PC-9 (cell line): ENCODE results near the gene IL2RG. TPM values are rescaled to one million over a fixed set of nuclear protein-coding genes. Genes with fewer than 3 reads are reported as not detected.

ENCODE experiments used
- BruUV-seq: library from RNA; stranded (reverse); fragments of 400-500 nt; replicated peaks from 2 replicates; lab custom pipeline; 2021; lab: Mats Ljungman, UMichigan
- CTCF ChIA-PET: fragments of 300-600 bp; sonication (Branson Sonifier 250); formaldehyde crosslinking; loops from one replicate; lab custom pipeline; 2022; ENCODE audit warnings: antibody characterized with exemption; lab: Charles Lee
- POLR2A ChIA-PET: fragments of 300-600 bp; sonication (Branson Sonifier 250); formaldehyde crosslinking; loops from one replicate; lab custom pipeline; 2022; ENCODE audit warnings: antibody characterized with exemption; ENCODE audit not compliant: unreplicated experiment; lab: Charles Lee
- DNase-seq, 2 experiments: peaks; one replicate each; pipeline versions ENCODE4 v3.0.0 to v3.0.0-alpha.2; 2015 to 2022; ENCODE audit warnings: mixed read lengths in 1 of 2
- H2AFZ ChIP-seq: fragments of 200-600 bp; sonication (generic); 2 replicates; pipeline ENCODE4 v1.8.1; 2017; ENCODE audit warnings: antibody characterized with exemption
- H3F3A ChIP-seq: fragments of 200-600 bp; sonication (generic); 2 replicates; pipeline ENCODE4 v1.8.1; 2017; ENCODE audit warnings: antibody characterized with exemption, mild to moderate bottlenecking, low read depth; ENCODE audit not compliant: insufficient read depth
- H3K27ac ChIP-seq: fragments of 200-600 bp; sonication (generic); 2 replicates; pipeline ENCODE4 v1.6.1; 2016; ENCODE audit warnings: mixed run types
- H3K27me3 ChIP-seq: fragments of 200-600 bp; sonication (generic); 2 replicates; pipeline ENCODE4 v1.6.1; 2016; ENCODE audit warnings: low read depth, mixed run types; ENCODE audit not compliant: insufficient read depth
- H3K36me3 ChIP-seq: fragments of 200-600 bp; sonication (generic); 2 replicates; pipeline ENCODE4 v1.6.1; 2016; ENCODE audit warnings: low read depth, mixed run types
- H3K4me1 ChIP-seq: fragments of 200-600 bp; sonication (generic); replicated peaks from 2 replicates; pipeline ENCODE4 v1.6.1; 2016; ENCODE audit warnings: mixed run types; ENCODE audit not compliant: insufficient read depth
- H3K4me2 ChIP-seq: fragments of 200-600 bp; sonication (generic); 2 replicates; pipeline ENCODE4 v1.6.1; 2017; ENCODE audit warnings: mixed run types
- H3K4me3 ChIP-seq: fragments of 200-600 bp; sonication (generic); 2 replicates; pipeline ENCODE4 v1.6.1; 2016; ENCODE audit warnings: mixed run types
- H3K79me2 ChIP-seq: fragments of 200-600 bp; sonication (generic); 2 replicates; pipeline ENCODE4 v1.6.1; 2017; ENCODE audit warnings: low read depth, mixed run types
- H3K9me2 ChIP-seq: fragments of 200-600 bp; sonication (generic); 2 replicates; pipeline ENCODE4 v1.8.1; 2017; ENCODE audit warnings: mild to moderate bottlenecking; ENCODE audit not compliant: insufficient read depth
- H3K9me3 ChIP-seq: fragments of 200-600 bp; sonication (generic); 2 replicates; pipeline ENCODE4 v1.8.1; 2016; ENCODE audit warnings: low read depth; ENCODE audit not compliant: insufficient read depth
- H4K20me1 ChIP-seq: fragments of 200-600 bp; sonication (generic); 2 replicates; pipeline ENCODE4 v1.8.1; 2017; ENCODE audit not compliant: insufficient read depth
- EZH2 ChIP-seq: fragments of 200-600 bp; sonication (generic); IDR thresholded peaks from 2 replicates; pipeline ENCODE4 v1.8.0; 2017; ENCODE audit warnings: antibody characterized with exemption, low read depth
- intact Hi-C: fragments of 100-400 bp; cut with micrococcal nuclease; formaldehyde crosslinking; loops from one replicate; pipeline ENCODE4 v1.10.0; 2022; ENCODE audit not compliant: unreplicated experiment
- total RNA-seq: library from RNA; stranded (reverse); gene quantifications from 2 replicates; pipeline ENCODE4 v1.2.3, GENCODE V29; 2021
- TF ChIP-seq, protein P1 (sequence below): fragments of 200-600 bp; sonication (generic); conservative IDR thresholded peaks from 2 replicates; pipeline ENCODE4 v1.6.1; 2017; ENCODE audit warnings: mixed run types, antibody characterized with exemption, mild to moderate bottlenecking, moderate library complexity

The IL2RG gene
- total RNA-seq, 1 experiment from 2014 or later, result not detected

DNA sequence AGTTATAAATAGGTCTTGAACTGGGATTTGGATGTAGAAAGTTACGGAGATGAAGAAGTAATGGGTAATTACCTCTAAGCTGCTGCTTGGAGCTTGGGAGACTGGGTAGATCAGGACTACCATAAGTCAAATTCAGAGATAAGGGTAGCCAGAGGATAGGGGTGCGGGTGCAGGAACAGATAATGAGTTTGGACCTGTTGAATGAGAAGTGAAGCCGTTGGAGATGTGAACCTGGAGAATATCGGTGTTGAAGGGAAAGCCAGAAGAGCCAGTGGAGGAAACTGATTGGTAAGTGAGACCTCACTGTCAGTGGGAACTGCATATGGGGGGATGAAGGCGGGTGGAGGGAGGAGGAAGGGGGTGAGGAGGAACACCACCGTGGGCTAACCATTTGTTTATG is 16.3 kb downstream of the IL2RG start:
- DNase-seq, result no peak
- TF ChIP-seq, protein P1, sequence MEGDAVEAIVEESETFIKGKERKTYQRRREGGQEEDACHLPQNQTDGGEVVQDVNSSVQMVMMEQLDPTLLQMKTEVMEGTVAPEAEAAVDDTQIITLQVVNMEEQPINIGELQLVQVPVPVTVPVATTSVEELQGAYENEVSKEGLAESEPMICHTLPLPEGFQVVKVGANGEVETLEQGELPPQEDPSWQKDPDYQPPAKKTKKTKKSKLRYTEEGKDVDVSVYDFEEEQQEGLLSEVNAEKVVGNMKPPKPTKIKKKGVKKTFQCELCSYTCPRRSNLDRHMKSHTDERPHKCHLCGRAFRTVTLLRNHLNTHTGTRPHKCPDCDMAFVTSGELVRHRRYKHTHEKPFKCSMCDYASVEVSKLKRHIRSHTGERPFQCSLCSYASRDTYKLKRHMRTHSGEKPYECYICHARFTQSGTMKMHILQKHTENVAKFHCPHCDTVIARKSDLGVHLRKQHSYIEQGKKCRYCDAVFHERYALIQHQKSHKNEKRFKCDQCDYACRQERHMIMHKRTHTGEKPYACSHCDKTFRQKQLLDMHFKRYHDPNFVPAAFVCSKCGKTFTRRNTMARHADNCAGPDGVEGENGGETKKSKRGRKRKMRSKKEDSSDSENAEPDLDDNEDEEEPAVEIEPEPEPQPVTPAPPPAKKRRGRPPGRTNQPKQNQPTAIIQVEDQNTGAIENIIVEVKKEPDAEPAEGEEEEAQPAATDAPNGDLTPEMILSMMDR, result no peak
- TF ChIP-seq EZH2, result no peak
- Histone ChIP-seq H3K27ac (no peak overlapping the region), H3K9me3 (no peaks in the 10 kb centered on the region), H3K79me2 (no peaks in the 10 kb centered on the region), H3K4me3 (peak overlapping the region; percentile 68), H3K9me2 (no peaks in the 10 kb centered on the region), H3F3A (no peaks in the 10 kb centered on the region), H4K20me1 (no peaks in the 10 kb centered on the region), H3K36me3 (no peaks in the 10 kb centered on the region), H2AFZ (peak overlapping the region; percentile 96), H3K4me2 (peak overlapping the region; percentile 79), H3K27me3 (no peaks in the 10 kb centered on the region), H3K4me1 (no peaks in the 10 kb centered on the region)
- CTCF ChIA-PET, result no interaction called here
- intact Hi-C loops, result no loop called here
- BruUV-seq, result no TSS peak
- POLR2A ChIA-PET, result no interaction called here

DNA sequence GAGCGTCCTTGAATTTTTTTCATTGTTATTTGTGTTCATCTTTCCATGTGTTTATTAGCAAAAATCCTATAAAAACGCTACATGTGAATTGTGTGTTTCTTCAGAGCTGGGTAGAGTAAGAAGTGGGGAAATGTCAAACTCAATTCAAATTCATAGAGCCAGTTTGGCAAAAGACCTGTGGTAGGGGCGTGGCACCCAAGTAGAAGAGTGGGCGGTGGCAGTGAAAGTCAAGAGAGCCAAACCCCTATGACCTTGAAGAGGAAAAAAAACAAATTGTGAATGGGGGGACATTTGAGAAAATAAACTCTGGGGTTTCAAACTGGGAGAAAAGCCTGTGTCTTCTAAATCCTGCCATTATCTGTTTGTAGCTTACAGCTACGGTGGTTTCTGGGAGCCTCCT is 20.1 kb downstream of the IL2RG start:
- TF ChIP-seq, protein P1, result no peak
- TF ChIP-seq EZH2, result no peak
- ChIA-PET CTCF (interaction anchor here (0.6 kb wide), 1 partner anchor 91 kb away, joined by 6 read pairs; no protein-coding TSS in a partner anchor), POLR2A (no interaction called here)
- H4K20me1 ChIP-seq, result no peaks in the 10 kb centered on the region
- no peak overlapping the region for H3K4me2 ChIP-seq
- no peaks in the 10 kb centered on the region for H3K79me2 ChIP-seq
- no peaks in the 10 kb centered on the region for H3F3A ChIP-seq
- no peak for DNase-seq
- no peak overlapping the region for H3K27ac ChIP-seq
- no peaks in the 10 kb centered on the region for H3K36me3 ChIP-seq
- no peak overlapping the region for H3K4me3 ChIP-seq
- BruUV-seq, result no TSS peak
- no peaks in the 10 kb centered on the region for H3K4me1 ChIP-seq
- H3K27me3 ChIP-seq, result no peaks in the 10 kb centered on the region
- no peaks in the 10 kb centered on the region for H3K9me3 ChIP-seq
- no peaks in the 10 kb centered on the region for H3K9me2 ChIP-seq
- intact Hi-C loops, result no loop called here
- no peak overlapping the region for H2AFZ ChIP-seq

DNA sequence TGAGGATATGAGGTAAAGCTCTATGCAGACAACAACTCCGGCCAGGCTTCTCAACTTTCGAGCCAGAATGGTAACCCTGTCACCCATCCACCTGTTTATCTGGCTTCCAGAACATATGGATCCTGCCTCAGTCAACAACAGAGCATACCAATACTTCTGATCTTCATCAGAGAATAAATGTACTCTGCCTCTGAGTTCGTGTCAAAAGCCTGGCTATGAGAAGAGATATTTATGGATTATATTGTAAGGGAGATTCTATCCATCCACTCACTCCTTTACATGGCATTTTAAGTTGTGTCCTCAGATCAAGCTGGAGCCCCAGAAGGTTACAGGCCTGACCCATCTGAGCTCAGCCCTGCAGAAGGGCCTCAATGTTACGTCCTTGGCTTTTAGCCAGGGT is 25.5 kb downstream of the IL2RG start:
- Histone ChIP-seq H3K9me2 (no peaks in the 10 kb centered on the region), H3K36me3 (no peaks in the 10 kb centered on the region), H3K4me2 (no peak overlapping the region), H3K9me3 (no peaks in the 10 kb centered on the region), H3F3A (peaks cover 11% of the 10 kb centered on the region), H4K20me1 (no peaks in the 10 kb centered on the region), H3K4me3 (no peak overlapping the region), H3K4me1 (peaks cover 16% of the 10 kb centered on the region), H3K27me3 (no peaks in the 10 kb centered on the region), H2AFZ (no peak overlapping the region), H3K27ac (no peak overlapping the region), H3K79me2 (no peaks in the 10 kb centered on the region)
- TF ChIP-seq, protein P1, result no peak
- TF ChIP-seq EZH2, result no peak
- DNase-seq, result no peak
- ChIA-PET POLR2A (no interaction called here), CTCF (no interaction called here)
- intact Hi-C loops, result no loop called here
- BruUV-seq, result no TSS peak
